AG09319 (cell line): Measurements from ENCODE around the gene DERL2.

Source experiments
- DNase-seq: peaks from one replicate; pipeline ENCODE4 v3.0.0-alpha.2; 2010; ENCODE audit warnings: low read depth; ENCODE audit errors: extremely low read depth
- TF ChIP-seq, protein P1 (sequence below): IDR thresholded peaks from 2 replicates; pipeline ENCODE4 v1.5.1; 2011; ENCODE audit warnings: low read depth, mild to moderate bottlenecking, inconsistent platforms, low read length, moderate library complexity

DERL2 gene

DNA sequence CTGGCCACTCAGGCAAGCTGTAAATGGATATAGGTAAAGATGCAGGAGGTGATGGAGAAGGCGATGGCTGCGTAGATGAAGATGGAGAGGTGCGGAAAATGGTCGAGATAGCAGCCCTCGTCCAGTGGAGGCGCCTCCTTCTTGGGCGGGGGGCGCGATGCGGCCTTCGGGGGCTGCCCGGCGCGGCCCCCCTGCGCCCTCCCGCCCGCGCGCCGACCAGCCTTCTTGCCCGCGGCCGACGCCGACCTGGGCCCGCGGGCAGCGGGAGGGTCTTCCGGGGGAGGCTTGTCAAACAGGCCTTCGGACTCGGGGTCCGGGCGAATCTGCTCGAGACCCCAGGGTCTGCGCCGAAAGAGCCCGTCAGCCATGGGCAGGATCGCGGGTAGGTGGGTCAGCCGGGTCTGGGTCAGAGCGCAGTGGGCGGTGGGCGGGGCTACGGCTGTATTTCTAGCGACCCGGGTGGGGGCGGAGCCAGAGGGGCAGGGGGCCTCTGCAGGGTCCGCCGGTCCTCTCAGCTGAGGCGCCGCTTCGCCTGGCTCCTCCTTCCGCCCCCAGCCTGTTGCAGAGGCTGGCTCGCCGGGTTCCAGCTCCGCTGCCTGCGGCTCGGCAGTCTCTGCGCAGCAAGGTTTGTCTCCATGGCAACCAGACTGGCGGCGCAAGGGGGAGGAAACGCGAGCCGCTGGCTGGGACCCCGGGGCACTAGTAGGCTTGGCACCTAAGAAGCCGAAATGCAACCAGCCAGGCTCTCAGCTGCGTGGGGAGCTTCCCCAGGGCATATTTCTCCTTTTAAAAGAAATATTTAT is 14.8 kb upstream of the DERL2 start:
- peak; percentile 61 for DNase-seq
- TF ChIP-seq, protein P1, sequence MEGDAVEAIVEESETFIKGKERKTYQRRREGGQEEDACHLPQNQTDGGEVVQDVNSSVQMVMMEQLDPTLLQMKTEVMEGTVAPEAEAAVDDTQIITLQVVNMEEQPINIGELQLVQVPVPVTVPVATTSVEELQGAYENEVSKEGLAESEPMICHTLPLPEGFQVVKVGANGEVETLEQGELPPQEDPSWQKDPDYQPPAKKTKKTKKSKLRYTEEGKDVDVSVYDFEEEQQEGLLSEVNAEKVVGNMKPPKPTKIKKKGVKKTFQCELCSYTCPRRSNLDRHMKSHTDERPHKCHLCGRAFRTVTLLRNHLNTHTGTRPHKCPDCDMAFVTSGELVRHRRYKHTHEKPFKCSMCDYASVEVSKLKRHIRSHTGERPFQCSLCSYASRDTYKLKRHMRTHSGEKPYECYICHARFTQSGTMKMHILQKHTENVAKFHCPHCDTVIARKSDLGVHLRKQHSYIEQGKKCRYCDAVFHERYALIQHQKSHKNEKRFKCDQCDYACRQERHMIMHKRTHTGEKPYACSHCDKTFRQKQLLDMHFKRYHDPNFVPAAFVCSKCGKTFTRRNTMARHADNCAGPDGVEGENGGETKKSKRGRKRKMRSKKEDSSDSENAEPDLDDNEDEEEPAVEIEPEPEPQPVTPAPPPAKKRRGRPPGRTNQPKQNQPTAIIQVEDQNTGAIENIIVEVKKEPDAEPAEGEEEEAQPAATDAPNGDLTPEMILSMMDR: no peak

DNA sequence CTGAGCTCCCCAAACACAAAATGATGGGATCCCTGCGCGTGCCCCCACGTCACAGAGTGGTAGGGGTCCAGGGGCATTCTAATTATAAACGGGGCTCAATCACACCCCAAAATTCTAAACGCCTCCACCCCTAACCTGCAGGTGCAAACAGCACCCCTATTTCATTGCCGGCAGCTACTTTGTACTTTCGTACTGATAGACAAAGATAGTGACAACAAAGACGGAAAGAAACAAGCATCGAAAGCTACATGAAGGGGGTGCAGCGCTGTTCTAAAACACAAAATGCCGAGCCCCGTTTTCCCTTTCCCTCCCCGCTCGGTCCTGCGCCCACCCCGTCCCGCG is 14.2 kb upstream of the DERL2 start:
- DNase-seq: no peak
- TF ChIP-seq, protein P1: no peak

DNA sequence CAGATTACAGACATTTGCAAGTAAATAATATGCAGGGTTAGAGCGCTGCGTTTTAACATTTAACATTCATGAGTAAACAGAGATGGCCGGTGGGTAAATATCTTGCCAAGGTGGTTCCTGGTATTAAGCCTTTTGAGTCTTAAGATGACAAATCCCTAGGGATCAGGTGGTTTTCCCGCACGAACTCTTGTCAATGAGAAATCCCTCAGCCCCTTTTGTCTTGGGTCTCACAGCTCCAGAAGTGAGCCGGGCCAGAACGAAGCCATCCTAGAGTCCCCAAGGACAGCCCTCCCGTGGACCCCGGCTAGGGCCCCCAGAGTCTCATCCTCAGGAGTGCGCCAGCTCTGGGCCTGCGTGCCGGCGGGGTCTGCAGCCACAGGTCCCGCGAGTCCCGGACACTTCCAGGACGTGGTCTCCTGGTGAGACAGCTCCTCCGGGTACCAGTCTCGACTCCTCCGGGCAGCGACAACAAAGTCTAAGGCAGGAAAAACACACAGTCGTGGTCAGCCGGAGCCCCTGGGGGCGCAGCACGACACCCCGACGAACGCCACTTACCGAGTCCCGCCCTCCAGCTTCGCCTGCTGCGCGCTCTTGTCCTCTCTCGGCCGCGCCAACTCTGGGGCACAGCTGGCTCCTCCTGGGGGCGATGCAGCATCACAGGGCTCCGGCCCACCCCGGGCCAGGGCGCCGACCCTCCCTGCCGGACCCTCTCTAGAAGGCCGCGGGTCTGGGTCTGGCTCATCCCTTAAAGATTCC is 13.7 kb upstream of the DERL2 start:
- TF ChIP-seq, protein P1: peak; percentile 1; the same call in 1 of the 2 replicates

DNA sequence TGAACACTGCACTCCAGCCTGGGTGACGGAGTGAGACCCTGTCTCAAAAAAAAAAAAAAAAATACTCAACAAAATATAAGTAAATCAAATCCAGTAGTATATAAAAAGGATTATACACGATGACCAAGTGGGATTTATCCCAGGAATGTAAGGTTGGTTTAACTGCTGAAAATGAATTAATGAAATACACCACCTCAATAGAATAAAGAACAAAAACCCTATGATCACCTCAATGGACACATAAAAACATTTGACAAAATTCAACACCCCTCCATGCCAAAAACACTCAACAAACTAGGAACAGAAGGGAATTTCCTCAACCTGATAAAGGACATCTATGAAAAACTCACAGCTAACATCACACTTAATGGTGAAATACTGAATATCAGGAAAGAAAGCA is 7.0 kb upstream of the DERL2 start:
- TF ChIP-seq, protein P1: no peak
- DNase-seq: no peak

More for the DNA sequence above, 13.7 kb upstream of the DERL2 start:
- no peak for DNase-seq

DNA sequence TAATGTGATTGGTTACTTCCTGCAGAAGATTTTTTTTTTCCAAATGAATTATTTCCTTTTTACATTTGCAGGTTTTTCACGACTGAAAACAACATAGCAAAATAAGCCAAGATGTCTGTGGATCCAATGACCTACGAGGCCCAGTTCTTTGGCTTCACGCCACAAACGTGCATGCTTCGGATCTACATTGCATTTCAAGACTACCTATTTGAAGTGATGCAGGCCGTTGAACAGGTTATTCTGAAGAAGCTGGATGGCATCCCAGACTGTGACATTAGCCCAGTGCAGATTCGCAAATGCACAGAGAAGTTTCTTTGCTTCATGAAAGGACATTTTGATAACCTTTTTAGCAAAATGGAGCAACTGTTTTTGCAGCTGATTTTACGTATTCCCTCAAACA is 2.8 kb upstream of the DERL2 start:
- no peak for DNase-seq
- TF ChIP-seq, protein P1: no peak

DNA sequence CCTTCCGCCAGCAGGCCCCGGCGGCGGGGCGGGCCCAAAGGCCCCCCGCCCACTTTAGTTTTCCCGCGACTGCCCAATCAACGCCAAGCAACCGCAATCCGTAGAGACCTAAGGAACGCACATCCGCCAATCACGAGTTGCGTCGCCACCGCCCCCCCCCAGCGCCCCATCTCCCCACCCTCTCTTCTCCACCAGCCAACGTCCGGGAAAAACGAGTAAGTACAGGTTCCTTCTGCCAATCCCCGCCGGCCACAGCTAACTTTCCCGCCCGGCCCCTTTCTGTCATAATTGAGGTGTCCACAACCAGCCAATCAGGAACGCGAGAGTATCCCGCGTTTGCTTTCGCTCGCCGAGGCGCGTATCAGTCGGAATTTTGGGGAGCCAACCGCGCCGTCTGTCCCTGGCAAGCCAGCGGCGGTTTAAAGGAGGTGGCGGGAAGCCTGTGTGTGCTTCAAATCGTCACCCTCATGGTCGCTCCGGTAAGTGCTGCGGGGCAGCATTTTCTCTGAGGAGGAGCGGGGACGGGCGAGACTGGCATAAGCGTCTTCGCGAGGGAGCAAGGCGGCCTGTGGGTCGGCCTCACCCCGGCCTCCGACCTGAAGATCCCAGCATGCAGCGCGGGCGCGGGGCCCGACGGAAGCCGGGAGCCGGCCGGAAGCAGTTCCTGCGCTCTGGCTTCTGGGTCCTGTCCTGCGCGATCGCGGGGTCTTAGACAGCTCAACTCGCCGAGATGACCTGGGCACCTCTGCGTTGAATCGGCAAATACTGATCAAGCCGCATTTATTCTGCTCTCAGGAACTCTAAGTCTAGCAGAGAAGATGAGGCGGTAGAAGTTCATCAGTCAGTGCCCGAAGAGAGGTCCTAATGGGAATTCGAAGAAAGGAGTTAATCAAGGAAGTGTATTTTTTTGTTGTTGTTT is 487 bp upstream of the DERL2 start, which contains the start of gene MIS12:
Gene MIS12 (plus strand): TSS at position 361 of the 919 bp plus-strand sequence. CDS start 2,297 bp downstream, outside the sequence.
- TF ChIP-seq, protein P1: no peak
- DNase-seq: peak; percentile 98
